Common myeloid progenitor, CD34-positive (primary cell): ENCODE measurements around the gene SEC14L6.
"Not testable (repeated sequence)": the region's sequence is repeated elsewhere in the genome, so short reads cannot be mapped to it uniquely, and the experiment has no call there.

Experiments used
- CTCF ChIA-PET: fragments of 350-600 bp; sonication (Branson Sonifier 250); formaldehyde crosslinking; loops from one replicate; lab custom pipeline; 2021; ENCODE audit warnings: antibody characterized with exemption; lab: Charles Lee
- POLR2A ChIA-PET: fragments of 350-600 bp; sonication (Branson Sonifier 250); formaldehyde crosslinking; loops from one replicate; lab custom pipeline; 2021; ENCODE audit warnings: antibody characterized with exemption; lab: Charles Lee
- DNase-seq, 3 donors: peaks; one replicate each; pipeline versions ENCODE4 v3.0.0 to v3.0.0-alpha.2; 2013
- H3K27ac ChIP-seq, 2 experiments: 1 replicate in 1 of 2; 2 replicates in 1 of 2; pipeline ENCODE4 v1.7.0; 2013; ENCODE audit warnings: inconsistent platforms in 2 of 2, low read length in 2 of 2, mild to moderate bottlenecking in 2 of 2, low read depth in 1 of 2, moderate library complexity in 1 of 2; ENCODE audit not compliant: severe bottlenecking in 2 of 2, insufficient read depth in 1 of 2, poor library complexity in 1 of 2
- H3K27me3 ChIP-seq, 5 experiments: replicated peaks in 2 of 5; 1 replicate in 3 of 5; 2 replicates in 2 of 5; pipeline versions ENCODE4 v1.6.1 to v1.7.0; 2013; ENCODE audit warnings: low read length in 4 of 5, mild to moderate bottlenecking in 2 of 5, moderate library complexity in 2 of 5, inconsistent platforms in 1 of 5; ENCODE audit not compliant: insufficient read depth in 5 of 5, control insufficient read depth in 4 of 5
- H3K36me3 ChIP-seq, 4 experiments: 1 replicate in 2 of 4; 2 replicates in 2 of 4; pipeline versions ENCODE4 v1.6.1 to v1.7.0; 2013; ENCODE audit warnings: low read length in 3 of 4, control low read depth in 1 of 4, mild to moderate bottlenecking in 1 of 4; ENCODE audit not compliant: control insufficient read depth in 4 of 4, insufficient read depth in 4 of 4
- H3K4me1 ChIP-seq, 4 experiments: 1 replicate in 3 of 4; 2 replicates in 1 of 4; pipeline versions ENCODE4 v1.6.1 to v1.7.1; 2013; ENCODE audit warnings: low read length in 3 of 4, mild to moderate bottlenecking in 3 of 4, control low read depth in 1 of 4, inconsistent platforms in 1 of 4, moderate library complexity in 1 of 4; ENCODE audit not compliant: control insufficient read depth in 4 of 4, insufficient read depth in 4 of 4; ENCODE audit errors: control extremely low read depth in 1 of 4
- H3K4me3 ChIP-seq, 7 experiments: 1 replicate in 4 of 7; 2 replicates in 3 of 7; pipeline versions ENCODE4 v1.5.1 to v1.7.0; 2013; ENCODE audit warnings: mild to moderate bottlenecking in 7 of 7, low read length in 6 of 7, moderate library complexity in 6 of 7, inconsistent platforms in 2 of 7, low read depth in 2 of 7, control low read depth in 1 of 7; ENCODE audit not compliant: insufficient read depth in 4 of 7, control insufficient read depth in 1 of 7; ENCODE audit errors: extremely low read depth in 1 of 7
- H3K9me3 ChIP-seq, 5 experiments: 1 replicate in 4 of 5; 2 replicates in 1 of 5; pipeline versions ENCODE4 v1.6.1 to v1.7.1; 2013; ENCODE audit warnings: low read length in 4 of 5, mild to moderate bottlenecking in 2 of 5, inconsistent platforms in 1 of 5, low read depth in 1 of 5, moderate library complexity in 1 of 5; ENCODE audit not compliant: control insufficient read depth in 4 of 5, insufficient read depth in 2 of 5; ENCODE audit errors: control extremely low read depth in 1 of 5
- whole genome bisulfite sequencing: methylation state at CpG from one replicate; pipeline ENCODE4 v1.1.5; 2013; ENCODE audit not compliant: insufficient coverage; 5-methylcytosine and 5-hydroxymethylcytosine counted together

SEC14L6 gene

GRCh38 chr22:30551813-30552212, 5.3 kb upstream of the SEC14L6 start:
- H3K36me3 ChIP-seq, CTCF ChIA-PET, H3K4me1 ChIP-seq, DNase-seq, H3K27me3 ChIP-seq, H3K27ac ChIP-seq, H3K4me3 ChIP-seq, H3K9me3 ChIP-seq: not testable (repeated sequence)
- POLR2A ChIA-PET = interaction anchor here (0.6 kb wide), 1 partner anchor 14 kb away, joined by 3 read pairs; no protein-coding TSS in a partner anchor
- WGBS = 100% methylated on average over 1 of the region's 3 CpGs

GRCh38 chr22:30547188-30547587, 647 bp upstream of the SEC14L6 start:
- WGBS = 98% methylated on average over 4 of the region's 4 CpGs
- no peak overlapping the region for H3K4me3 ChIP-seq
- no peaks in the 10 kb centered on the region for H3K36me3 ChIP-seq
- ChIA-PET POLR2A (no interaction called here), CTCF (no interaction called here)
- H3K27me3 ChIP-seq = peaks cover 0 to 23% (median 12%) of the 10 kb centered on the region in 5 experiments
- peaks cover 0 to 5% (median 2%) of the 10 kb centered on the region in 4 experiments for H3K4me1 ChIP-seq
- H3K27ac ChIP-seq = no peak overlapping the region
- DNase-seq = no peak
- no peaks in the 10 kb centered on the region for H3K9me3 ChIP-seq

GRCh38 chr22:30542811-30543188, 3.7 kb downstream of the SEC14L6 start:
- Histone ChIP-seq H3K27me3 (peaks cover 0 to 31% (median 18%) of the 10 kb centered on the region in 5 experiments), H3K4me1 (peaks cover 0 to 10% (median 5%) of the 10 kb centered on the region in 4 experiments), H3K4me3 (peak overlapping the region in 3 of 7 experiments; percentile 46 to 61 (median 61)), H3K9me3 (no peaks in the 10 kb centered on the region), H3K36me3 (no peaks in the 10 kb centered on the region), H3K27ac (no peak overlapping the region)
- ChIA-PET CTCF (no interaction called here), POLR2A (no interaction called here)
- 89% methylated on average over 12 of the region's 12 CpGs for WGBS
- DNase-seq = no peak

GRCh38 chr22:30541961-30542810, 4.4 kb downstream of the SEC14L6 start:
- Histone ChIP-seq H3K4me1 (peaks cover 0 to 10% (median 5%) of the 10 kb centered on the region in 4 experiments), H3K9me3 (no peaks in the 10 kb centered on the region), H3K27me3 (peaks cover 0 to 31% (median 17%) of the 10 kb centered on the region in 5 experiments), H3K36me3 (no peaks in the 10 kb centered on the region), H3K4me3 (peak overlapping the region in 4 of 7 experiments; percentile 37 to 61 (median 54)), H3K27ac (no peak overlapping the region)
- ChIA-PET CTCF (no interaction called here), POLR2A (interaction anchor here (0.6 to 0.7 kb wide), 2 partner anchors 21 to 72 kb away, joined by 3 to 4 read pairs; no protein-coding TSS in a partner anchor)
- WGBS = 2% methylated on average over 56 of the region's 64 CpGs
- DNase-seq = peak in 2 of 3 donors; percentile 3 to 21

- WGBS = 83% methylated on average over 3 of the region's 3 CpGs
- H3K36me3 ChIP-seq, H3K9me3 ChIP-seq, H3K4me1 ChIP-seq, DNase-seq, CTCF ChIA-PET, H3K27ac ChIP-seq: not testable (repeated sequence)
- Histone ChIP-seq H3K4me3 (peak overlapping the region in 3 of 7 experiments; percentile 37 to 61 (median 61)), H3K27me3 (peaks cover 0 to 31% (median 17%) of the 10 kb centered on the region in 5 experiments)
- POLR2A ChIA-PET = interaction anchor here (0.6 to 0.7 kb wide), 3 partner anchors 21 to 1114 kb away, joined by 3 to 4 read pairs (median 3); no protein-coding TSS in a partner anchor
Observed at GRCh38 chr22:30541511-30541910, 5.0 kb downstream of the SEC14L6 start.

- Histone ChIP-seq H3K36me3 (no peaks in the 10 kb centered on the region), H3K4me1 (peaks cover 0 to 10% (median 5%) of the 10 kb centered on the region in 4 experiments), H3K4me3 (no peak overlapping the region), H3K27ac (no peak overlapping the region), H3K9me3 (no peaks in the 10 kb centered on the region), H3K27me3 (peaks cover 0 to 29% (median 17%) of the 10 kb centered on the region in 5 experiments)
- POLR2A ChIA-PET = no interaction called here
- DNase-seq = no peak
- WGBS = 100% methylated on average over 1 of the region's 1 CpG
- CTCF ChIA-PET = no interaction called here
Observed at GRCh38 chr22:30539368-30539767, 7.2 kb downstream of the SEC14L6 start.

- no peak overlapping the region for H3K27ac ChIP-seq
- POLR2A ChIA-PET = no interaction called here
- no peaks in the 10 kb centered on the region for H3K36me3 ChIP-seq
- peaks cover 0 to 10% (median 5%) of the 10 kb centered on the region in 4 experiments for H3K4me1 ChIP-seq
- CTCF ChIA-PET = no interaction called here
- H3K27me3 ChIP-seq = peaks cover 0 to 20% (median 13%) of the 10 kb centered on the region in 5 experiments
- H3K9me3 ChIP-seq = no peaks in the 10 kb centered on the region
- H3K4me3 ChIP-seq = no peak overlapping the region
- DNase-seq = peak in 2 of 3 donors; percentile 7 to 9
- WGBS = 100% methylated on average over 2 of the region's 6 CpGs
Observed at GRCh38 chr22:30538280-30538679, 8.3 kb downstream of the SEC14L6 start.
